Skeletal muscle cell (primary cell): ENCODE measurements around the gene PRKCD.
"Not testable (repeated sequence)": the region's sequence is repeated elsewhere in the genome, so short reads cannot be mapped to it uniquely, and the experiment has no call there.

Experiments used
- DNase-seq: peaks from one replicate; pipeline ENCODE4 v3.0.0-alpha.2; 2010; ENCODE audit warnings: low read depth
- H3K4me3 ChIP-seq: 2 replicates; pipeline ENCODE4 v1.5.1; 2011; ENCODE audit warnings: low read depth, mild to moderate bottlenecking, control low read depth, low read length, moderate library complexity

PRKCD gene

GRCh38 chr3:53137835-53138446, 23.1 kb upstream of the PRKCD start:
- H3K4me3 ChIP-seq, result no peak overlapping the region
- DNase-seq, result no peak

DNA sequence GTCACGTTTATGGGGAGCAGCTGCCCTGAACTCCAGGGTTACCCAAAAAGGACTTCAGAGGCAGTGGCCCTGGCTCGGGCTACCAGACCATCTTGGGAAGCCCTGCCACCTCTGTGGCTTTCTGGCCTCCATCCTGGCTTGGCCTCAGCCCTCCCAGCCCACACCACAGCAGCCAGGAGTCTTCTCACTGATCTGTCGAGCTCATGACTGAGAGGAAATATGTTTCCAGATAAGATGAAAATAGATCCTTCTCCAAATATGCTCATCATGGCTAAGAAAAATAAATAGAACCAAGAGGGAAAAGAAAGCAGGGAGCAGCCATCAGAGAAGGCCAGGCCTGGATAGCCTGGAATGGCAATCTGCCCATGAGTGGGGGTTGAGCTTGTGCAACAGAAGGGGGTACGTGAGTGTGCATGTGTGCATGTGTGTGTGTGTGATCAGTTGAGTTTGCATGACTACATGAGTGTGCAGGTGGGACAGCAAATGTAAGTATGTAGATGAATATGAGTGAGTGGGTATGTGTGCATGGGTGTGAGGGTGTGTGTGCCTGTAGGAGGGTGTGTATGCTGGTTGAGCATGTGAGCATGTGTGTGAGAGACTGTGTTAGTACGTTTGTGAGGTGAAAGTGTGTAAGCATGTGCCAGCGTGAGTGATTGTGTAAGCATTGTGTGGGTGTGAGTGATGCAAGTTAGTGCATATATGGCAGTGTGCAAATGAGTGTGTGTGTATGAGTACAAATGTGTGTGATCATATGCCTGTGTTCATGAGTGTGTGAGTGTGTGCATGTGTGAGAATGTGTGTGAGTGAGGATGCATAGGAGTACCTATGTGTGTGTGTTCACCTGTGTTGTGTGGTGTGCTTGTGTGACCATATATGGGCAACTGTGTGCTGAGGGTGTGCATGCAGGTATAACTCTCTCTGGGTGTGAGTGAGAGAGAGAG, 20.8 kb upstream of the PRKCD start:
- DNase-seq, result no peak
- no peak overlapping the region for H3K4me3 ChIP-seq

DNA sequence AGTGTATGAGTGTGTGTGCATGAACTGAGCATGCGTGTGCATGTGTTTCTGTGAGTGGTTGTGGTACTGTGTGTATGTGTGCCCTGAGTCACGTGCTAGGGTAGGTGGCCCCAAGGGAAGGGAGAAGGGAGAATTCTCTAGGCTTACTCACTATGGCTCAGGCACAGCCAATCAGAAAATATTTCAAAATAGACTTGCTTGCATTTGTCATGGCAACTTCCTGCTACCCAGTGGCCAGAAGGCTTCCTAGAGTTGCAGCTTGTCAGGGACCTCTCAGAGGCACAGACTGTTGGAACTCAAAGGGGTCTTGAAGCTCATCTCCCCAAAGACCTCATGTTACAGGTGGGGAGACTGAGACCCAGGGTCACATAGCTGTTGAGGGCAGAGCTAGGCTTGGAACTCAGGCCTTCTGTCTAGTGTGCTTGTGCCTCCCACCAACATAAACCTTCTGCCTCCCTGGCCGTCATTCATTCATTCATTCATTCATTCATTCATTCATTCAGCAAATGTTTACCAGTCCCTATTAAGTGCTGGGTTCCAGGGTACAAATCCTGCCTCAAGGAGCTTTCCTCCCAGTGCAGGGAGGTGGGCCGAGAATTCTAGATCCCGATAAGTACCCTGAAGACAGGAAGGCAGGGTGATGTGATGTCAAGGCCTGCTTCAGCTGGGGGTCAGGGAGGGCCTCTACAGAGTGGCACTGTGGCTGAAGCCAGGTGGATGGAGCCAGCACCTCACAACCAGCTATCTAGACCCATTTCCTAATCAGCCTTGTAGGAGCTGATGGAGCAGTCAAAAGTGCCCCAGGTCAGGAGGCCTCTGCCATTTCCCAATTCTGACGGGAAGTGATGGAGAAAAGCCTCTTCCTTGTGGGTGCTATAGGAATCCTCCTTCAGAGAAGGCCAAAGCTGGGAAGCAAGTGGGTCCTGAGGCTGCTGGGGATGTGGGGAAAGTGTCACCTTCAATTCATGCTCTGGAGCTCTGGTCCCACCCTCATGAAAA, 19.9 kb upstream of the PRKCD start:
- no peak overlapping the region for H3K4me3 ChIP-seq
- DNase-seq, result peak; percentile 47

DNA sequence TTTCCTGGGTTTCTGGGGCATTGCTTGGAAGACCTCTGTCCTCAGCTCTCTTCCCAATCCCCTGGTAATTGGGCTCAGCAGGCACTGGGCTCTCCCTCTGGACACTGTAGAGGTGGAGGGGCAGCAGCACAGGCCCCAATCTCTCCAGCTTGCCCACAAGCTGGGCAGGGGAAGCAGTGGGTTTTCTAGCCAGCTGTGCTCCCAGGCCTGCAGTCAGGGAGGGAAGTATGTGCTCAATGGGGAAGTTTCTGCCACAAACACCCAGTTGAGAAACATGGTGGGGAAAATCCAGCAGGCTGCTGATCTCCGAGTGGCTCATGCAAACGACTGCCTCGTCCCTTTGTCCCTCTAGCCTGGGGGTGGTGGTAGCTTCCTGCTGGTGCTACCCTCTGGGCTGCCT, 18.0 kb upstream of the PRKCD start:
- no peak for DNase-seq
- H3K4me3 ChIP-seq, result no peak overlapping the region

DNA sequence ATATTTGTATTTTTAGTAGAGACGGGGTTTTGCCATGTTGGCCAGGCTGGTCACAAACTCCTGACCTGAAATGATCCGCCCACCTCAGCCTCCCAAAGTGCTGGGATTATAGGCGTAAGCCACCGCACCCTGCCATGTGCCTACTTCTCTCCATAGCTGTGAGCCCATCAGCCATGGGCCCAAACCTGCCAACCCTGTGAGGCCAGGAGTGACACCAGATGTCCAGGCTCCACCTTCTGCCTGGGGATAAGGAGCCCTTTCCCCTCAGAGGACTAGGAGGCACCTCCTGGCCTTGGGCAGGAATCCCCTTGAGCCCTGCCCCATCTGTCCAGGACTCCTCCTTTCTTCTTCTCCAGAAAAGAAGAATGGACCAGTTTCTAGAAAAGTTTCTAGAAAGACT, 16.6 kb upstream of the PRKCD start:
- no peak overlapping the region for H3K4me3 ChIP-seq
- no peak for DNase-seq

DNA sequence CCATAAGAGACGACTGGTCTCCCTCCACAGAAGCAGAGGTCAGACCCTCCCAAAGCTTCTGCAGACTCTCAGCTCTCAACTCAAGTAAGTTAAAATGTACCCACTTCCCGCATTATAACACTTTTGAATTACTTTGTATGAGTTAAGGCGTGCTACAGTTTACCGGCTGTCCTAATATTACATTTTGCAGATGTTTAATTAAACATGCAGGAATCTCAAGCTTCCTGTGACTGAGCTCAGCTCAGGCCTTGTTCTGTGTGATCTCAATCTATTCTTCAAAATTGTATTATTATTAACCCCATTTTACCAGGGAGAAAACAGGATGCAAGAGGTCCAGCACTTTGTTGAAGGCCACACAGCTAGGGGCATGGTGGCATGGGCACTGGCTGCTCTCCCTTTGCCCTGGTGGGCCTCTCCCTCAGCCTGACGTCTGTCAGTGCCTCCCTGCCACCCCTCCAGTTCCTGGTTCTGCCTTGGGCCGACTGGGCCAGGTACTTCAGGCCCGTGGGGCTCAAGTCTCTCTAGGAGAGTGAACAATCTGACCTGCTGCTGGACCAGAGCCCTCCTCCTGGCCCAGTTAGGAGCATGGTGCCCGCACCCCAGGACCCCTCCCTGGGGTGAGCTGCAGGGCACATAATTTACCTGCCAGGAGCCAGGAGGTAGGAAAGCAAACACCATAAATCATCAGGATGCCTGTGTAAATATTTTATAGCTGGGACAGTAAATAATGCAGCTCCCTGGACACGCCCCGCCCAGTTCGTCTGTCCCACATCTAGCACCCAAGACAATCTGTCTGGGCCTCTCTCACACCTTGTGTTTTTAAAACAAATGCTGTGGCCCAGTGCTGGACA, 15.9 kb upstream of the PRKCD start:
- no peak for DNase-seq
- no peak overlapping the region for H3K4me3 ChIP-seq

DNA sequence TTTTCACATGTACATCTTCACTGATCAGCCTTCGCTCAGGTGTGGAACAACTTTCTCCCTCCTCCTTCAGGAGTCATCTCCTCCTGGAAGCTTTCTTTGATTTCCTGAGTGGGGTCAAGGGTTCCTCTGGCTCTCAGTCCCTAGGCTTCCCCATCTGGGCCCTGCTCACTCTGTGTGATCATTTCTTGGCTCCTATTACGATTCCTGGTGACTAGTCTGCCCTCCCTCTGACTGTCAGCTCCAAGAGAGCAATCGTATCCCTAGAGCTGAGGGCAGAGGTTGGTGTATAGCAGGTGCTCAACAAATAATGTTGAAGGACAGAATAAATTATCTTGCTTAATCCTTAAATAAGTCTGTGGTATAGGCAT, 15.3 kb upstream of the PRKCD start:
- no peak overlapping the region for H3K4me3 ChIP-seq
- no peak for DNase-seq

DNA sequence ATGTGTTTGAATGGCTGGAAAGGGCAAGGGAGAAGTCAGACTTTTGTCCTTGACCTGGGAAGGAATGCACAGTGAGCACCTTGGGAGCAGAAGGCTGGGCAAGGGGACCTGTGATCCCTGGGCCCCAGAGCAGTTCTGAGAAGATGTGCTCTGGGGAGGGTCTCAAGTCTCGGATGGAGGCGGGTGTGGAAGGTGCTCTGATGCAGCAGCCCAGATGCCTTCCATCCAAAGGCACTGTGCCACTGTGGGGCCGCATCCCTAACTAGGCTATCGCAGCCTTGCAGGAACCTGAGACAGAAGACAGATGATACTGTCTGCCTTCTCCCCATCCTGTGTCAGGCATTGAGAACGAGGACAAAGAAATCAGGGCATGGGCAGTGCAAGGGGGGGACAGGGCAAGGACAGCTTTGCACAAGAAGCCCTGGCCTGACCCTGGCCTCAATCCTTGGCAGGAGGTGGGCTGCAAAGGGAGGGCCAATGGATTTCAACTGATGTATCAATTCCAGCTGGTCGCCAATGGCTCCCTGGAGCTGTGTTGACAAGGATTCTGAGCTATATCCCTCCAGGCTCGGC, 14.6 kb upstream of the PRKCD start:
- no peak for DNase-seq
- H3K4me3 ChIP-seq, result no peak overlapping the region

- DNase-seq, result no peak
- no peak overlapping the region for H3K4me3 ChIP-seq
Observed at GRCh38 chr3:53147151-53147902, 13.7 kb upstream of the PRKCD start.

DNA sequence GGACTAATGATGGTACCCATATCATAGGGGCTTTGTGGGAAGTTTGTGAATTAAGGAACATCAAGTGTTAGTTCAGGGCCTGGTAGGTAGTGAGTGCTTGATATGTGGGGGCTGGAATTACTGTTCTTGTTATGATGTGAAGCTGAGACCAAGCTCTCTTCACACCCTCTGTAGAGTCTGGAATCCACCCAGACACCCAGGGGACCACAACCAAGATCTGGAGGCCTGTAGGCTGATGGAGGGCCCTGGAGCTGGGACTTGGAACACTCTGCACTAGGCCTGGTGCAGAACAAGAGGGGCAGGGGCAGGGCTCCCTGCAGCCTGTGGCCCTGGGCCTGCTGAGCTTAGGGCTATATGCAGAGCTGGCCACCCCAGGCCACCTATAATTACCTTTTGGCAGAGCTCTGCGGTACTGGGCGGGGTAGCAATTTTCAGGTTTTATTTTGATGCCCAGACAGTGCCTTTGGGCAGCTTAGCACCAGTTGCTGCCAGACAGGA, 13.1 kb upstream of the PRKCD start:
- DNase-seq, result no peak
- no peak overlapping the region for H3K4me3 ChIP-seq

DNA sequence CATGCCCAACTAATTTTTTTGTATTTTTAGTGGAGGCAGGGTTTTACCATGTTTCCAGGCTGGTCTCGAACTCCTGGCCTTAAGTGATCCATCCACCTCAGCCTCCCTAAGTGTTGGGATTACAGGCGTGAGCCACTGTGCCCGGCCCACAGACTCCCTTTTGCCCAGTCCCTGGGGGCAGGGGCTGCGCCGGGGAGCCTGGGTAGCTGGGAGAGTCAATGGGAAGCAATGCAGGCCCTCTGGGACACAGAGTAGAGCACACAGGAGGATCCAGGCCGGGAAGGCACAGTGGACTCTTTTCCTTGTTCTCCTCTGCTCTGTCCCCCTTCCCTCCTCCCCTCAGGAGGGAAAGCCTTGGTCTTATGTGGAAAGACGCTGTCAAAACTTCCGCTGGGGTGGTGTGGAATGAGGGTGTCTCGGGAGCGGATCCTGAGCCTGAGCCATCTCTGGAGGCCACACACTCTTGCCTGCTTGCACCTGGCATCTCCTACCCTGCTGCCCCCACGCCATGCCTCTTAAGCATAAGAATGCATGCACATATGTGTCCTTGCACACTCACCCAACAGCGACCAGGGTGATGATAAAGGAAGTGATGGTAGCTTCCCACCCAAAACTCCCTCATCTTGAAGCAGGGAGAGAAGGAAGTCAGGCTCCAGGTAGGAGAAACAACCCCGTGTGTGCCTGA, 11.9 kb upstream of the PRKCD start:
- DNase-seq, result no peak
- H3K4me3 ChIP-seq, result no peak overlapping the region

DNA sequence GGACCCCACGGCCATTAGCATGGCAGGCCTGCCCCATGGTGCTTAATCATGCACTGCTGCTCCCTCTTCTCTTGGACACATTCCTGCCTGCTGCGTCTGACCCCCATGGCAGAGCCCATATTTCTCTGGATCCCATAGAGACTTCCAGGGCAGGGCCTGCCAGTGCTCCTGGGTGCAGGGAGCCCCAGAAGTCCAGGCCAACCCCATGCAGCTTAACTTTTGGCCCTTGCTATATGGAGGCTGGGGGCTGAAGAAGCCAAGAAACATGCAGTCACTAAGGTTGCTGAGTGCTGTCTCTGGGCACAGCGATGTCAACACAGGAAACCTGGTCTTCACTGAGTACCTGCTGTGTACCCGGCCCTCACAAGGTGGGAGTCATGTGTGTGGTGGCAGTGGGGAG, 11.3 kb upstream of the PRKCD start:
- DNase-seq, result no peak

GRCh38 chr3:53150247-53151085, 10.5 kb upstream of the PRKCD start:
- H3K4me3 ChIP-seq, result no peak overlapping the region
- DNase-seq, result no peak

More for the DNA sequence above, 11.3 kb upstream of the PRKCD start:
- H3K4me3 ChIP-seq, result no peak overlapping the region

DNA sequence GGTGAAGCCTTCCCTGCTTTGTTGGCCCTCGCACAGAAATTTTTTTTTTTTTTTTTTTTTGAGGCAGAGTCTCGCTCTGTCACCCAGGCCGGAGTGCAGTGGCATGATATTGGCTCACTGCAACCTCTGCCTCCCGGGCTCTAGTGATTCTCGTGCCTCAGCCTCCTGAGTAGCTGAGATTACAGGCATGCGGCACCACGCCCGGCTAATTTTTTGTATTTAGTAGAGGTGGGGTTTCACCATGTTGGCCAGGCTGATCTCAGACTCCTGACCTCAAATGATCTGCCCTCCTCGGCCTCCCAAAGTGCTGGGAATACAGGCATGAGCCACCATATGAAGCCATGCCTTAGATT, 9.9 kb upstream of the PRKCD start:
- not testable (repeated sequence) for H3K4me3 ChIP-seq

DNA sequence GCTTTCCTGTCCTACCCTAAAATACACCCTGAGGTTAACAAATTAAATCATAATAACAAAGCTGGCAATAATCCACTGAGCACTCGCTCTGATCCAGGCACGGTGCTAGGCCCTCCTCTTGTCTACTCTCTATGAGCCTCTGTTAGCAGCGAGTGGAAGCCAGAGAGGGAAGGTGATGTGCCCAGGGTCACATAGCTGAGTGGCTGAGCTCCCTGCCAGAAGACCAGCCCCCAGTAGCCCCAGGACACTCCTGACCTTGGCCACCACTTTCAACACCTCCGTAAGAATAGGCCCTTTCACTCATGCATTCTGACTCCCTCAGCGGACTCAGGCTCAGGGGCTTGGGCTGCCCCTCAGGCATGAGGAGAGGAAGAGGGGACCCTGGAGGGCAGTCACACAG, 9.5 kb upstream of the PRKCD start:
- H3K4me3 ChIP-seq, result no peak overlapping the region
- DNase-seq, result no peak

More for the DNA sequence above, 9.9 kb upstream of the PRKCD start:
- DNase-seq, result not testable (repeated sequence)

GRCh38 chr3:53151870-53152660, 8.9 kb upstream of the PRKCD start:
- H3K4me3 ChIP-seq, result no peak overlapping the region
- no peak for DNase-seq
